D721Med (cell line): Measurements from ENCODE around the gene GJB2.

Source experiments
- DNase-seq: peaks from one replicate; pipeline ENCODE4 v3.0.0; 2011; ENCODE audit warnings: low spot score; ENCODE audit not compliant: insufficient read length
- FAIRE-seq: peaks from 2 replicates; lab custom pipeline; 2011; peaks lifted over from hg19 to GRCh38; lab: Jason Lieb, UNC
- TF ChIP-seq, protein P1 (sequence below): IDR thresholded peaks from 2 replicates; pipeline ENCODE4 v1.5.1; 2012; ENCODE audit warnings: mild to moderate bottlenecking, control low read depth; ENCODE audit not compliant: insufficient read depth; ENCODE audit errors: missing control alignments

The GJB2 gene

DNA sequence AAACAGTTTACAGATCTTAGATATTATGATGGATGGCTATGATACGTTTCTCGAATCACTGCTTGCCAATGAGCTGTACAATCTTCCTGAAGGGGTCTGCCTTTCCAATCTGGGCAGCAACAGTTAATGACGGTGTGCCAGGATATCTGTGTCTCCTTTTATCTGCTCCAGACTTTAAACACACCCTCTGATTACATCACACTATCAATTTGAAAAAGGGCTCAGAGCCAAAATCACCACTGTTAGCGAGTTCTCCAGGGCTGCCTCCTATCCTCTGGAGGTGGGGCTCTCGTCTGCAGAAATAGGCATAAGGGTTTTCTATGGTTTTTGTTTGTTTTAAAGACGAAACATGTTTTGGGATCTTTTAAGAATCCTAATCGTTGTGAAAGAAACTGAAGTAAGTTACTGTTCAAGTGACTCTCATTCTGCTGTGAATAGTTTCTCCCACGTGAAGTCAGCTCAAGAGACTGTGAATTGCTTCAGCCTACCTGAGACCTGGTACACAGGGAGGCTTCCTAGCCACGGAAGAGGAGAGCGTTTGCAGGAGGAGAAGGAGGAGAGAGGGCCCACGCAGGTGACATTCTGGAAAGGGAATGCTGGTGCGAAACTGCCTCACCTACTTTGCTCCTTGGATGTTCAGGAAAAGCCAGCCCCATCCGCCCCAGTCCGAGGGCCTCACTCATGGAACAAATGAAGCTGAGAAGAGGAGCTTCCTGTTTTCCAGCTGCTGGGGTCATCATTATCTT is 16.7 kb downstream of the GJB2 start:
- no peak for DNase-seq
- FAIRE-seq = no peak
- TF ChIP-seq, protein P1, sequence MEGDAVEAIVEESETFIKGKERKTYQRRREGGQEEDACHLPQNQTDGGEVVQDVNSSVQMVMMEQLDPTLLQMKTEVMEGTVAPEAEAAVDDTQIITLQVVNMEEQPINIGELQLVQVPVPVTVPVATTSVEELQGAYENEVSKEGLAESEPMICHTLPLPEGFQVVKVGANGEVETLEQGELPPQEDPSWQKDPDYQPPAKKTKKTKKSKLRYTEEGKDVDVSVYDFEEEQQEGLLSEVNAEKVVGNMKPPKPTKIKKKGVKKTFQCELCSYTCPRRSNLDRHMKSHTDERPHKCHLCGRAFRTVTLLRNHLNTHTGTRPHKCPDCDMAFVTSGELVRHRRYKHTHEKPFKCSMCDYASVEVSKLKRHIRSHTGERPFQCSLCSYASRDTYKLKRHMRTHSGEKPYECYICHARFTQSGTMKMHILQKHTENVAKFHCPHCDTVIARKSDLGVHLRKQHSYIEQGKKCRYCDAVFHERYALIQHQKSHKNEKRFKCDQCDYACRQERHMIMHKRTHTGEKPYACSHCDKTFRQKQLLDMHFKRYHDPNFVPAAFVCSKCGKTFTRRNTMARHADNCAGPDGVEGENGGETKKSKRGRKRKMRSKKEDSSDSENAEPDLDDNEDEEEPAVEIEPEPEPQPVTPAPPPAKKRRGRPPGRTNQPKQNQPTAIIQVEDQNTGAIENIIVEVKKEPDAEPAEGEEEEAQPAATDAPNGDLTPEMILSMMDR = no peak

- TF ChIP-seq, protein P1 = no peak
- FAIRE-seq (no peak), DNase-seq (no peak)
Measured at GRCh38 chr13:20175406-20175794, 17.3 kb downstream of the GJB2 start.

DNA sequence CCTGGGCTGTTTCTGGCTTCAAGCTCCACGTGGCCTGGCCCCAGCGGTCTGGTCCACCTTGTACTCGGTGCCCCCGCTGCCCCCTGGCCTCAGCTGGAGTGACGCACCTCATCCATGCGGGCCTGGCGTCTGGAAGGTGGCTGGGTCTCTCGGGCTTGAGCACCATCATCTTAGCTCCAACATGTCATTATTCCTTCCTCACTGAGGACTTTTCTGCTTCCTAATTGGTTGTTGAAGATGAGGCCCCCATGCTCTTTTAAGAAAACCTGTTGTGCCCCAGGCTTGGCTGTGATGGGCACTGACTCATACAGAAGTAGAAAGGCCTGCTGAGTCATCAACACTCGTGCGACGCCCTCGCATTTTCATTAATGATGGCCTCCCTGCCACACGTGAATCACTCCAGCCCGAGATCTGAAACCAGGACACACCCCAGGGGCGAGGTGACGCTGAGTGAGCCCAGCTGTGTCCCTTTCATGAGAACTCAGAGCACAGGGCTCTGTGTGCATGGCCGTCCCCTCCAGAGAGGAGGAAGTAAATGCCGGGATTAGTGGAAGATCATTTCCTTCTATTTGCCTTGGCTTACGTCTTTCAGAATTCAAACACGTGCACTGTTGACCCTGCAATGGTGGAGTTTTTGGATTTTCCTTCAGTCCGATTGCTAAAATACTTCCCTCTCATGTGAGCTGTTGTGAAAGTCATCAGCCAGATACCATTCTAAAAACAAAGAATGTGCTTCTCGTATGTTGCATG is 17.9 kb downstream of the GJB2 start:
- DNase-seq = no peak
- no peak for FAIRE-seq
- TF ChIP-seq, protein P1 = no peak

DNA sequence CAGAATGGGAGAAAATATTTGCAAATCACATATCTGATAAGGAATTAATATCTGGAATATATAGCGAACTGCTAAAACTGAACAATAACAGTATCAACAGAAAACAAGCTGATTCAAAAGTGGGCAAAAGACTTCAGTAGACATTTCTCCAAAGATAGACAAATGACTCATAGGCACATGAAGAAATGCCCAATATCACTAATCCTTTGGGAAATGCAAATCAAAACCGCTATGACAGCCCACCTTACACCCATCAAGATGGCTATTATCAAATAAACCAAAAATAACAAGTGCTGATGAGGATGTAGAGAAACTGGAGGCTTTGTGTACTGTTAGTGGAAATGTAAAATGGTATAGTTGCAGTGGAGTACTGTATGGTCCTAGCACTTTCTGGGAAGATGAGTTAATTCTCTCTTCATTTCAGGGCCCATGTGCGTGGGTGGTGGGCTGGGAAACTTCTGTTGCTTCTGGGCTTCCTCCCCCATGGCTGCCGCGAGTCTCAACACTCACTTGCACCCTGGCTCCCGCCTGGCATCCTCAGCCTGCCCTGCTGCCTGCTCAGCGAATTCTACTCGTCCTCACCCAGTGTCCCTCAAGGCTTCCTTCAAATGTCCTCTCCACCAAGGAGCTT is 19.5 kb downstream of the GJB2 start:
- no peak for FAIRE-seq
- TF ChIP-seq, protein P1 = no peak
- DNase-seq = no peak

DNA sequence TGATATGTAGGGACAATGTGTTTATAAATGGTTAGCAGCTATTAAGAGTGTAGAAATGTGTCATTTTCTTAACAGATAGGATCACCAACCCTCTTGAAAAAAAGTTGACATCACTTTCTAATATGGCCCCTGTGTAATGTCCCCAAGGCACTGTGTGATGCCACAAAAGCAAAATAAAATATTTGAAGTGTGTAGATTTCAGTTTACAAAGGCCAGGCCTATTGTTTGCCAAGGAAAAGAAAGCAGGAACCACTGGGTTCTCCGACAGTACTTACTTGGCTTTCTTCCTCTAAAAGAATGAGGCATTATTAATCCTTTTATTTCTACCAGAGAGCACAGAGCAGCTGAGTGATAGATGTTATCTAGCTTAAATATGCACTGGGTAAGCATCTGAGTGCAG is 21.4 kb downstream of the GJB2 start:
- FAIRE-seq (no peak), DNase-seq (no peak)
- TF ChIP-seq, protein P1 = no peak

- DNase-seq = no peak
- FAIRE-seq = no peak
- TF ChIP-seq, protein P1 = no peak
Measured at GRCh38 chr13:20170921-20171320, 21.8 kb downstream of the GJB2 start.
